NCI-H1092 treated with DMSO at 0.1 percent for 48 hours (cell line): Measurements from ENCODE around the gene ZEB2.

Experiments
- DNase-seq: peaks from one replicate; lab custom pipeline; 2025; lab: John Stamatoyannopoulos, UW

ZEB2 gene

DNA sequence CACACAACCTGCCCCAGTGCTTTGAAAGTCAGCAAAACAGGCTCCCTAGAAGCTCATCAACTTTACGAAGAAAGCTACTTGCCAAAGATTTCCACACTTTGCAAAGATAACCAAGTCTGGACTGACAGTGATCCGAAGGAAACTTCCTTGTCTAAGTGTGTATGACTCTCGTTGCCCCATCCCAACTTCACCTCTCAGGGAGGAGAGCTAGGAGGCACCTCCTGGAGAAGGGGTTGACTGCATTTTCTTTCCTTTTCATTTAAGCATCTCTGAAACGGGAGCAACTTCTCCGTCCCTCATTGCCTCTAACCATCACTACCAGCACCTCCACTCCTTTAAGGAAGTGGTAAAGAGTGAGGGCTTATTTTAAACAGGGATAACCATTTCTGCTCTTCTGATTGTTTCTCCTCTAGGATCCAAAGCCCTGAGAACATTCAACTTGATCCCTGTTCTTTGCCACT lies 7.0 kb downstream of the ZEB2 start:
- DNase-seq: no peak

DNA sequence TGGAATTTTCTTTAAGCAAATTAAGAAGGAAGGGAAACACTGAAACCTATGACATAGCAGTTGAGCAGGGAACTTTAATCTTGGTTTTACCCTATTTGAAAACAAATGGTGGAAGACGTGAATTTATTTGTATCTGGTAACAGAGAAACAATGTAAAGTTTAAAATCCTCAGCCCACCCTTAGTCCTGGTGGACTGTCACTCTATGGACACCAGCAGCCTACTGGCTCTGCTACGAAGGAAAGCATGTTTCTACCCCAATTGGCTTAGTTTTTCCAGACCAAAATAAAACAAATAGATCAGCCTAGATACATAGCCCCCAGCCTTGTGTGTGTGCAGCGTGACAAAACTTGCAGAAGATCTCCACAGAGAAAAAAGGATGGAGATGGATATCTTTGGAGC lies 7.4 kb downstream of the ZEB2 start:
- DNase-seq: no peak

DNA sequence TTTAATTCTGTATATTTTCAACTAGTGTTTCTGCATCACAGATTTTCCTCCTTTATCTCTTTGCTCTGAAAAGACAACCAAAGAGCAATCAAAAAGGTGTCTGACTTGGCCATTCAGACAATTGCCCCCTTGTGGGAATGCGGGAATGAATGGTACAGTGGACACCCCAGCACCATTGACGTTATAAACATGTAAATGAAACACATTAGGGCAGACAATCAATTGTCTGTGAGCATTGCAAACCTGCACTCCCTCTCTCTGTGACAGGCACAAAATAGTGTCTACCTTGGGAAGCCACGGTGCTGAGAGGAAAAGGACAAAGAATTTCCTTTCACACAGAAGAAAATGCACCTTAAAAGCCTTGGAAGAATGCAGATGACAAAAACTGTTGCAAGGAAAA lies 8.0 kb downstream of the ZEB2 start:
- DNase-seq: no peak

DNA sequence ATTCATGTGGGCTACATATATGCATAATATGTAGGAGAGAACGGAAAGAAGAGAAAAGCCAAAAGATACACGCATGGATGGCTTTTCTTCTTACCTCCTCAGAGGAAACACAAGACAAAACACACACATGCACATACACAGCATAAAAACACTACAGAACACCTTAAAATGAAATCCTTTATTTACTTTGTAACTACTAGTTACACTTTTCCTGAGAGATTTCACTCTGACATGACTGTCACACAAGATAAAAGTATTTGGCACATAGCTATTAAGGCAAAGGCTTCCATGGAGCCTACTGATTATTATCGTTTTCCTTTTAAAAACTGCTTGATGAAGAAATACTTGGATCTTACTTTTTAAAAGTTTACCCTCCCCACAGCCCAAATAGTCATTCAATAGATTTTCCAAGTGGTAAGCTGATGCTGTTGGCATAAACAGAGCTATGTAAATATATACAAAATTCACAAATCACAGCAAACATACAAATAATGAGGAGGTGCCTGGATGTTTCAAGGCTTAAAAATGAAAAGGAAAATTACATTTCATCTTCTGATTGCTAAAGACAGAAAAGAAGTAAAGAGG lies 8.6 kb downstream of the ZEB2 start:
- no peak for DNase-seq

DNA sequence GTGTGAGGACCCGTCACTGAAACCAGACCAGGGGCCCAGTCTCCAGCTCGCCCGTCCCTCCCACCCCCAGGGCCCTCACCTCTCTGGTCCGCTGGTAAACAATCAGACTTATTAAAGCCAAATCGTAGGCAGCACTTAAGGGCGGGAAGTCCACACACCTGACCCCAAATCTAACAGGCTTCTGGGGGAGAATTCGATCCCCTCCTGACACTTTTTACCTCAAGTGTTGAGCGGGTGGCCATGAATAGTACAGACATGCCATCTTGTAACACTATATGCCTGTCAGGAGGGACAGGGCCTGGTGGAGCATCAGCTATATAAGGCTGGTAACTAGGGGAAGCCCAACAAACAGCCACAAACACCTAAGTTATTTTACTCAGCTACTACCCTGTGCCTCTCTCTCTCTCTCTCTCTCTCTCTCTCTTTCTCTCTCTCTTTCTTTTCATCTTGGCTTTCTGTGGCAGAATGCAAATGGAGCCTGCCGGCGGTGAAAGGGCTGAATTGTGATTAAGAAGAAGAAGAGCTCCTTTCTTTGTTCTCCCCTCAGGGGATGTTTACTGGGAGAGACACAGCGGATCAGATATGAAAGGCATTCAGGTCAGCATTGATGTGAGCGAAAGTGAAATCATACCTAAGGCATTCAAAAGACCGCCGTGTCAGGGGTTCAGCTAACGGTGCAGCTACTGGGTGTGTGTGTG lies 9.5 kb downstream of the ZEB2 start:
- no peak for DNase-seq

DNA sequence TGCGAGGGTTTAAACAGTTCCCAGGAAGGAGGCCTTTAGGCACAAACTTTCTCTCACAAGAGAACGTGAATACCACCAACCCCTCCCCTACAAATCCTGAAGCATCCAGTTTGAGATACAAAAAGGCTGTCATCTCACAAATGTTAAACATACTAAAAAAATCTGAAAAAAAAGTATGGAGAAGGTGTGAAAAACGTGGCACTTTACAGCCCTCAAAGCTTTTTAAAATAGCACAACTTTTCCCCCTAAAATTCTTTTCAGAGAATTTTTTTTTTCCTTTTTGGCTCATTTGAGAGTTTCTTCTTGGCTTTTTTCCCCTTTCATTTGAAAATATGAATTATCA lies 10.1 kb downstream of the ZEB2 start:
- DNase-seq: no peak

DNA sequence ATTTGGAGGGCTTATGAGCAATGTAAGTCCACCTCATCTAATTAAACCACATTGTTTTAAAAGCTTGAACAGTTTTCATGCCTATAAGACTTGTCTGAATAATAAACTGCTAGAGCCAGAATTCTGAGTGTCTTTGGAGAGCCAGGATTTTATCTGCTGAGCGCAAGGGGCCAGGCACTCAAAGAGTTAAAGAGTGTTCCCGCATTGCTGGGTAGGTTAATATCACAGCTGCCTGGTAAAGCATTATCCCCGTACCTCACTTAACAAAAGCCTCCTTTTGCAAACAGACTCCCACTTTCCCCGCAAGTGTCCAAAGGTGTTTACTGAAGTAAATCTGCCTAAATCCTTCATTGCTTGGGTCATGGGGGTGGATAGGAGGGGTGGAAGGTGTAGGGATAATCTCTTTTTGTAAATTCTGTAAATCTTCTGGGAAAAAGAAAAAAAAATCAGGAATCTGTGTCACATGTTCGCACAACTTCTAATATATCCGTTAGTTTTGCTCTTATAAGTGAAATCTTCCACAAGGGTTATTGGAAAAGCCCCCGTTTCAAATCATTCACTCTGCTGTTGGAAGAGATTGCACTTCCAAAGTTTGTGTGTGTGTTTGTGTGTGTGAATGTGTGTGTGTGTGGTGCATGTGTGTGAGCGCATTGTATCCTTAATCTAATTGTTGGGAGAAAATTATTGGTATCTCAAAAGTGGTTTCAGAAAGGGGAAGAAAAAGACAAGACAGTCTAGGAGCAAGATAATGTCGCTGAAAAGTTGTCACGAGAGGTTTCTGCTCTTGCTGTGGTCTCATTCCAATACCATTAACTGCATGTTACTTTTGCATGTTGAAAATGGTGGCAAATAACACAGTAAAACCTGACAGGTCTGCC lies 10.7 kb downstream of the ZEB2 start:
- DNase-seq: no peak

DNA sequence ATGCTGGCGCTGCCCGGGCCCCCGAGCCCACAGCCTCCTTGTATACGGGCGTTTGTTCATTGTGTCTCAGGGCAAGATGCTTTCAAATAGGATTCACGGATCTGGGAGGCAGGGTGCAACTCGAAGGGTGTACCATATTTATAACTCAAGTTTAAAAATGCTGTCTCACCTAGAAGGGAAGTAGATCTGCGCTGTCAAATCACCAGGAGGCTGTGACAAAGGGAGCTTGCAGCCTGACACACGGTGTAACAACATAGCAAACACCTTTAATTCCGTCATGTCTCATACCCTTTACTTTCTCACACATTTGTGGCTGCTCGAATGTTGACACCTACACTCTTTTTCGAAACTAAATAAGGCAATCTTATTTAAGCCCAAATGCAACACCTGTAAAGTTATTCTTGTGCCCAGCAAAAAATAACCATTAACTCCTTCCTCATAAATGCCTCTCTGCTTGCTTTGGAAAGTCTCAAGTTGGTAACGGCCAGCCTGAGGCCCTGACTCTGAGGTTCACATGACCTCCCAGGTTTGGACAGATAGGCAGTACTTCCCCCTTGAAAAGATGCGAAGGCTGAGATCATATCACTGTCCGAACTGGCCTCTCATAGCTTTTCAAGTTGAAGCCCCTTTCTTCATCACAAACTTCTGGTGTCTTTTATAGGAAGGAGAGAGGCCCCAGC lies 11.6 kb downstream of the ZEB2 start:
- DNase-seq: no peak

DNA sequence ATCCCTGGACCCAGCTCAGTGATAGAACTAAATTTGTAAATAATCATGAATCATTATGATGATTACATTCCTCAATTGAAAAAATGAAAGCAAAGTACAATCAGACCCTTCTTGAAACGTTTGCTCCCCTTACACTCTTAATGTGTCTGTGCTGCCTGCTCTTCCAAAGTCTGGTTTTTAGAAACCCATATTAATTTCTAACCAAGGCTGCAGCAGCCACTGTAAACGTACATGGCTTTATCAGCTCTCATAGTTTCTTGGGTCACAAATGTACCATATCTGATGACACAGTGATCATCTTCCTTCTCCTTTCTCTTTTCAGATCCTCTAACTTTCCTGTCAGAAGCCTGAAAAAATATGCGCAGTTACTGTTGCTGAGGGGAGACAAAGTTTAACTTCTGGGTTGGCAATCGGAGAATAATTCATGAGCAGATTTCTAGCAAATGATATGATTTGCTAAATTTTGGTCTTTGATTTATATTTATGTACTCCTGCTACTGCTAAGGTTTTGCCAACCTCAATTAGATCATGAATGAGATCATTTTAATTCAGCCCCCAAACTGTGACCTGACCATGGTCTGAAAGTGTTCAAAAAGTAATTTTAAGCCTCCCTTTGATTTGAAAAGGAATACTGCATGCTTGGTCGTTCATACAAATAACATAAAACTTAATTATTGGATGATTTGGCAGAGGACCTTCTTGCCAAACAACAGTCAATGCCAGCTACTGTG lies 12.3 kb downstream of the ZEB2 start:
- DNase-seq: no peak

DNA sequence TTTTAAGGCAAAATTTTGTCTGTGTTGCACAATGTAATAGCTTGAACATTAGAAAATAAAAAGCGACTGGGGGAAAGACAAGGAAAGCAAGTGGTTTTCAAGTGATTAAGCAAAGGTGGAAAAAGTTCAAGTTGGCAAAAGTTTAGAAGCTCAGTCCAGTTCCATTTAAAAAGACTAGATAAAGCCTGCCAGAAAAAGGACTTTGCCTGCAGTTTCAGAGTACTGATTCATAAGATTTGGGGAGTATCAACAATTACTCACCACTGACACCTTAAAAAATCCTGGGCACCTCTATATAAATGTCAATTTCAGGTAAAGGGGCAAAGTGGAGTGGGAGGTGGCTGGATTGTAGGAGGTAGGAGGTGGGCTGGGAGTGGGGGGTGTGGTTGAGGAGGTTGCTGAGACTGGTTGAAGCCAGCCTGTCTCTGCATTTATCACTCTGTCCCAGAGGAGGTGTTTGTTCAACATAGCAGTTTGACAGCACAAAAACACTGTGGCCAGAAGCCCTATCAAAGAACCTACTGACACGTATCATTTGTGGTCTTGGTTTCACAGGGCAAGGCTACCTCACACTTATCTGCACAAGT lies 14.6 kb downstream of the ZEB2 start:
- DNase-seq: no peak

DNA sequence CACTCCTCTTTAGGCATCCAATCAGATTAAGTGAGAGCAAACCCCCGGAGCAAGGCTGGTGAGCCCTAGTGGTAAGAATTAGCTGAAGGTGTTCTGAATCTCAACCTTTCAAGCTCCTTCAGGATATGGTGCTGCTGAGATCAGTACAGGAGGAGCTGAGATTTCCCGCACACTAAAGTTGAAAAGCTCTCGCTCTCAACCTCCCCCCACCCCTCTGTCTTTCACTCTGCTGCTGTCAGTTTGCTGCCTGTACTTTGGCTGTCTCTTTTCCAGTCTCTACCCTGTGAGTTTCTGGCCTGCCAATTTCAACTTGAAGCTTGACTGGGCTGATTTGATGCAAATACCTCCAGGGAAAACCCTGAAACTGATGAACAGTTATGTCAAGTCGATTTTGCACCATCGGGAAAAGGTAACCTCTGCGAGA lies 15.7 kb downstream of the ZEB2 start:
- DNase-seq: no peak

DNA sequence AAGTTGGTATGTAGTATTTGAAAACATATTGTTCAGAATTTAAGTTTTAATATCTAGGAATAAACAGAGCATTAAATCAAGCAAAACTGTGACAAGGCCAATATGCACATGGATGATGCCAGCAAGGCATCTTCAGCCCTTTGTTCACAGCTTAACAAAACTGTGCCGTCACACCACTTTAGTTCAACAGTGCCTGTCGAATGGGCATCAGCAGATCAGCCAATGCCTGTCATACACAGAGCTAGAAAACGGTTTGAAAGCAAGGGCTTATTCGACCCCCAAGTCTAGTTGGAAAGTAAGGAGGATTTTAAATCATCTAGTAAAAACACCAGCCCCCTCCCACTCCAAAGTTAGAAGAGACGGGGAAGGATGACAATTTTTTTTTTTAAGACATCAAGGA lies 16.7 kb downstream of the ZEB2 start:
- DNase-seq: no peak

DNA sequence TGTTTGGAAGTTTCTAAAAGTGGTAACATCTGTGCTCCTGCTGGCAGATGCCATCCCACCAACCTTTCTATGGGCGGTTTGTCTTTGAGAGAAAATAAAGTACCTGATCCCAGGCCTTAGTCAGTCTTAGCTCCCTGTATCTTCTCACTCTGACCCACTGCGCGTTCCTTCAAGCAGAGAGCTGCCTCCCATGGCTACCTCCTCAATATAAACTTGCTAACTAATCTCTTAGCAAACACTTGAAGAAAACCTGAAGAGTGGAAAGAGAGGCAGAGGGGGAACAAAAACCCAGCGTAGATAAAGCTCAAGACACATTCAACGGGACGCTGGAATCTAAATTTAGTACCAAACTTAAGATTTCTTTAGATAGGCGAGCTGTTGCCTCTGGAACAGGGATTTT lies 17.6 kb downstream of the ZEB2 start:
- DNase-seq: no peak

DNA sequence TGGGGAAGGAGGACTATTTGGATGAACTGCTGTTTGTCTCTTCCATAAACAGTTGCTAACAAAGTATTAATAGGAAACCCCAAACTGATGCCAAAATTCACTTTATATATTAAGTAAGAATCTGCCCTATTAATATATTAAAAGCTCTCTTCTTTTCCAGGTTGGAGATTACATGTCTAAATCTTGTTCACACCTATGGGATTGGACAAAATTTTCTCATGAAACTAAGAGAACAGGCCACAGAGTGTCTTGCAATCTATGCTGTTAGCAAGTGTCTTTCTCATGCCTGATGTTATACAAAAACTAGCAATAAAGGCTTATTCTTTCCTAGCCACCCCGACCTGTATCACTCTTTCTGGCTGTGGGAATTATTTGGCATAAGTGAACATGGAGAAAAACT lies 18.3 kb downstream of the ZEB2 start:
- DNase-seq: no peak

DNA sequence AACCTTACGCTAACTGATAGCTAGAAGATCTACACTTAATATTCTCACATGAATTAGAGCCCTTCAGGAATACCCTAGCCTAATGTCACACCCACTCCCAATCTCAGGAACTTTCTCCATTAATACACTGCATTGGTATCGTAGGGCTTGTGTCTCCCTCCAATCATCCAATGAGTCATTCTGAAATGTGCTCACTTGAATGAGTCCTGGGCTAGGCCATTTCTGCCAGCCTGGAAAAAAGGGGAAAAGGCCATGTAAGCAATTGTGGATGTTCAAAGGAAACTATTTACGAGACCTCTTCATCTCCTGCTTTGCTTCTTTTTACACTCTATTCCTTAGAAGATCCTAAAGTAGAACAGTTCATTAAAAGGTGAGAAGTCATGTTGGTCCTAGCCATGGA lies 18.8 kb downstream of the ZEB2 start:
- no peak for DNase-seq

DNA sequence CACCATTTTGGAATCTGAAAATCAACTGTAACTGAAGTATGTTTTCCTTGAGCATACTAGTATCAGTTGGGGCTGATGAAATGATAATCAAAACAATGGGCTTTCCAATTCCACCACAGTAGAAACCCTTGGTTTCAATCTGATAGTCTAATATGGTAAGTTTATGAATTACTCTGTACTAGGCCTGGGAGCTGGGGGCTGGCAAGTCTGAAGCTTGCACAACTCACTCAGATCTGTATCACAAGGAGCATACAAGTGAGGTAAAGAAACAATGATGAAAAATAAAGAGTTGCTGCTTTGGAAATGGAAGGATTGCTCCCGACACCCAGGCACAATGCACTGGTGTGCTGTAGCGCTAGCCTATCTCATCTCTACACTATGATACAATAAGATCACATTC lies 19.4 kb downstream of the ZEB2 start:
- DNase-seq: no peak

DNA sequence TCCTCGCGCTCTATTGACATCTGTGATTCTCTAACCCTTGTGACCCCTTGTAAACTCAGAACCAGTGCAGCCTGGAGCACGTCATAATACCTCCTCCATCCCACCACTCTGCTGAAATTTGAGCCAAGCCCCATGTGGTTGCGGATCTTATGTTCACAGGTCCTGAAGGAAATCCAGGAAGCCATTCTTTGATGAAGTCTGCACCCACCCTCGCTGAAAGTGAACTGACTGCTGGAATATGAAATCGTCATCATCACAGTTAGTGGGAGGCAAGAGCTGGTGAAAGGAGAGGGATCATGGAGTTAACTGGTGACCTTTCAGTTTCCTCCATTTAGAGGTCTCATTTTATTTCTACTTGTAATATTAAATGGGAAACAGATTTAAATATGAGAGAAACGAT lies 21.6 kb downstream of the ZEB2 start:
- DNase-seq: no peak

DNA sequence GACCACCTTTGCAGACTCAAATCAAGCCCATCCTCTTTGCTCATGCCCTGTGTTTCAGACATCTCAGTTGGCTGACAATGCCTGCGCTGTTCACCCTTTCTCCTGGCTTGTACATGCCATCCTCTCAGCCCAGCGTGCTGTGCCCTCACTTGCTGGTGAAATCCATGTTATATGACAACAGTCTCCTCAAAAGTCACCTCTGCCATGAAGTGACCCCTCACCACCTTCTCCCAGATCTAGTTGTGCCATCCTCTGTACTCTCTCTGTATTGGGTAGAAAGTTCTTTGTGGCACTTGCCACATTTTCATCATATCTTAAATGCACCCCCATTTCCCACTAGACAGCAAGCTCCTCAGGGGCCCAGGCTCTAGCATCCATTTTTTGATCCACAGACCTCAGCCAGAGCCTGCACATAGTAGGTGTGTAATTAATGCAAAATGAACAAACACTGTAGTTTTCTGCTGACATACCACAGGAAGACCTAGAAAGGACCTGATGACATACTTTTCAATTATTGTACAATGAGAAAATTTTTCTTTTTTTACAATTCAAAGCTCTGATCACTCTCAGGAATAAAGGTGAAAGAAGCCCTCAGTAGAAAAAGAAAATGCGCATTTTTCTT lies 22.8 kb downstream of the ZEB2 start:
- no peak for DNase-seq

DNA sequence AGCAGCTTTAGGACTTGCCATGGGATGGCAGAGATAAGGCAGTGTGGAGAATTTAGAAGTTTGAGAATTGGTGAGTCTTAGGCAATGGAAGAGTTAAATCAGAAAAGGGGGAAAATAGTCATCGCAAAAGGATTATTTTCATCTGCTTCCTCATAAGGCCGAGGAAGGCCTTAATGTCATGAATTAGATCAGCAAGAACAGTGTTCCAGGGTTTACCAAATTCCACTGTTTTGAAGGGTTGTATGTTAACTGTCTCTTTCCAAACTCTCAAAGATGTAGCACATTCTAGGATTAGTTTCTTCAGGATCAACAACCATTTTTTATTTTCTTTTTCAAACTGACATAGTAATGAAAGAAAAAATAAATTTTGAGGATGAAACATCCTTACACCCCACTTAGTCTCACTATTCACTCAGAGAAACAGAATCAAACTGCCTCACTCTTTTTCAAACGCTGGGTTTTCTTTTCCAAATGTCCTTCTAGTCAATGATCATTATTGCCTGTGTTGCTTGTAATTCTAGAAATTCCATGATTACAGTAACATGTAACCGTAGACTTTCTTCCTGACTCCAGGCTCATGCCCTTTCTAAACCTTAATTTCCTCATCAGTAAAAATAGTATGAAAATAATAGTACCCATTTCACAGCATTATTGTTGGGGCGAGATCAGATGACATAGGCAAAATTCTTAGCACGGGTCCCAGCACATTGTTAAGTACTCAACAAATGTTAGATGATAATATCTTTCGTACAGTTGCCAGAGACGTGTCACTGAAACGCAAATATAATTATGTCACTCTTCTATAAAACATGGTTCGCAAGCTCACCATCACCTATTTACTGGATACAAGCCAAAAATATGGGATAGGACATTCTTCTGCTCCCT lies 23.6 kb downstream of the ZEB2 start:
- DNase-seq: no peak
